K562 (cell line): ENCODE results near the gene HSP90AA1. TPM values are rescaled to one million over a fixed set of nuclear protein-coding genes. Genes with fewer than 3 reads are reported as not detected.

Source experiments
- ATAC-seq: fragments of 200-7000 bp; cut with Tn5 transposase; 3 replicates; pipeline ENCODE4 v1.9.1; 2020; ENCODE audit warnings: moderate library complexity
- BruUV-seq: library from RNA; stranded (reverse); fragments of 400-500 nt; replicated peaks from 2 replicates; lab custom pipeline; 2021; lab: Mats Ljungman, UMichigan
- CTCF ChIA-PET: fragments of 300-600 bp; formaldehyde crosslinking; extraction: SDS; loops from one replicate; lab custom pipeline; 2021; ENCODE audit warnings: low intra/inter-chr PET ratio; lab: Yijun Ruan, JAX
- POLR2A ChIA-PET: fragments of 300-600, 350-650 bp; sonication (Branson Sonifier 250); formaldehyde crosslinking; extraction: SDS; loops from one replicate; lab custom pipeline; 2021; ENCODE audit warnings: antibody characterized with exemption, inconsistent platforms; lab: Yijun Ruan, JAX
- DNase-seq, 4 experiments: peaks; one replicate each; pipeline versions ENCODE4 v3.0.0 to v3.0.0-alpha.2; 2011 to 2018; ENCODE audit warnings: low spot score in 3 of 4, mixed read lengths in 3 of 4; ENCODE audit errors: extremely low read depth in 1 of 4
- FAIRE-seq: peaks from 2 replicates; lab custom pipeline; 2011; peaks lifted over from hg19 to GRCh38; lab: Jason Lieb, UNC
- H2AFZ ChIP-seq: 2 replicates; pipeline ENCODE4 v1.6.0; 2011; ENCODE audit warnings: low read depth, low read length, control low read depth, inconsistent platforms
- H3K27ac ChIP-seq: fragments of 200-600 bp; 3 replicates; pipeline ENCODE4 v1.8.0; 2011; ENCODE audit warnings: low read depth, mild to moderate bottlenecking, control low read depth, inconsistent platforms, low read length, moderate library complexity, mixed read lengths; ENCODE audit errors: extremely low read depth
- H3K27me3 ChIP-seq, 2 experiments: fragments of 300-600 bp in 1 of 2; 2 replicates in 1 of 2; 3 replicates in 1 of 2; pipeline versions ENCODE4 v1.6.0 to v1.8.0; 2011; ENCODE audit warnings: inconsistent platforms in 2 of 2, low read length in 2 of 2, mild to moderate bottlenecking in 1 of 2, mixed read lengths in 1 of 2, moderate library complexity in 1 of 2; ENCODE audit not compliant: control insufficient read depth in 2 of 2, insufficient read depth in 2 of 2
- H3K36me3 ChIP-seq: fragments of 300-600 bp; 3 replicates; pipeline ENCODE4 v1.8.0; 2011; ENCODE audit warnings: mild to moderate bottlenecking, low read length, inconsistent platforms; ENCODE audit not compliant: control insufficient read depth, insufficient read depth
- H3K4me1 ChIP-seq, 2 experiments: fragments of 200-600 bp in 1 of 2; replicated peaks in 1 of 2; 2 replicates in 1 of 2; 3 replicates in 1 of 2; pipeline versions ENCODE4 v1.5.1 to v1.8.0; 2011; ENCODE audit warnings: inconsistent platforms in 2 of 2, low read length in 2 of 2, mild to moderate bottlenecking in 1 of 2, mixed read lengths in 1 of 2, moderate library complexity in 1 of 2; ENCODE audit not compliant: control insufficient read depth in 2 of 2, insufficient read depth in 2 of 2
- H3K4me2 ChIP-seq: 2 replicates; pipeline ENCODE4 v1.6.1; 2011; ENCODE audit warnings: low read length, control low read depth, inconsistent platforms, mixed read lengths; ENCODE audit not compliant: insufficient read depth
- H3K4me3 ChIP-seq: fragments of 200-600 bp; sonication (generic), shearing (Covaris generic); 2 replicates; pipeline ENCODE4 v1.5.1; 2016; ENCODE audit warnings: control low read depth, inconsistent platforms
- H3K79me2 ChIP-seq: fragments of 200-600 bp; 3 replicates; pipeline ENCODE4 v1.8.0; 2011; ENCODE audit warnings: low read length, inconsistent platforms; ENCODE audit not compliant: control insufficient read depth, insufficient read depth
- H3K9ac ChIP-seq, 2 experiments: 2 replicates each; pipeline versions ENCODE4 v1.6.0 to v1.6.1; 2011; ENCODE audit warnings: low read depth in 2 of 2, low read length in 2 of 2, control low read depth in 1 of 2, inconsistent platforms in 1 of 2, mild to moderate bottlenecking in 1 of 2, mixed read lengths in 1 of 2; ENCODE audit not compliant: insufficient read depth in 1 of 2
- H3K9me1 ChIP-seq: one replicate; pipeline ENCODE4 v1.6.0; 2011; ENCODE audit warnings: inconsistent platforms, mild to moderate bottlenecking, low read length, moderate library complexity; ENCODE audit not compliant: control insufficient read depth, insufficient read depth
- H3K9me3 ChIP-seq: replicated peaks from 2 replicates; pipeline ENCODE4 v1.5.1; 2011; ENCODE audit warnings: low read depth, low read length, inconsistent platforms; ENCODE audit not compliant: control insufficient read depth, insufficient read depth
- H4K20me1 ChIP-seq: replicated peaks from 2 replicates; pipeline ENCODE4 v1.6.1; 2011; ENCODE audit warnings: low read length, inconsistent platforms, mixed read lengths; ENCODE audit not compliant: control insufficient read depth, insufficient read depth
- CHD1 ChIP-seq: fragments of 200-600 bp; sonication (generic); IDR thresholded peaks from one replicate; pipeline ENCODE4 v1.6.1; 2012; ENCODE audit warnings: mild to moderate bottlenecking, moderate library complexity, low read length, inconsistent platforms
- CLOCK ChIP-seq: fragments of 250-450 bp; sonication (Bioruptor Pico); IDR thresholded peaks from 2 replicates; pipeline ENCODE4 v1.4.0; 2020; ENCODE audit warnings: mild to moderate bottlenecking, moderate library complexity, borderline replicate concordance
- NCOA4 ChIP-seq: fragments of 450-650 bp; IDR thresholded peaks from 2 replicates; pipeline ENCODE4 v1.6.1; 2018; ENCODE audit warnings: mild to moderate bottlenecking; ENCODE audit not compliant: partially characterized antibody
- SP1 ChIP-seq: sonication (generic); formaldehyde crosslinking; IDR thresholded peaks from 2 replicates; pipeline ENCODE4 v1.8.1; 2022; ENCODE audit warnings: mild to moderate bottlenecking, missing genetic modification reagents
- TARDBP ChIP-seq: fragments of 450-650 bp; IDR thresholded peaks from 2 replicates; pipeline ENCODE4 v1.6.1; 2016
- VEZF1 ChIP-seq: fragments of 200-800 bp; sonication (Bioruptor generic); IDR thresholded peaks from 2 replicates; pipeline ENCODE4 v1.6.1; 2017; ENCODE audit warnings: missing genetic modification characterization, missing compliant biosample characterization
- ZBTB26 ChIP-seq: fragments of 450-650 bp; formaldehyde crosslinking; IDR thresholded peaks from 2 replicates; pipeline ENCODE4 v1.4.0; 2022; ENCODE audit warnings: missing genetic modification characterization
- ZC3H11A ChIP-seq: IDR thresholded peaks from 2 replicates; pipeline ENCODE4 v1.6.1; 2012; ENCODE audit warnings: low read depth, low read length, improper control_type of control experiment
- ZKSCAN8 ChIP-seq: fragments of 200-800 bp; sonication (Bioruptor generic); IDR thresholded peaks from 2 replicates; pipeline ENCODE4 v1.6.1; 2016; ENCODE audit warnings: missing genetic modification characterization, missing compliant biosample characterization
- WGBS: fragments of 100-300 bp; shearing (Covaris generic); methylation state at CpG from one replicate; pipeline ENCODE4 v1.1.6; 2016; ENCODE audit warnings: low coverage, mixed read lengths; ENCODE audit not compliant: insufficient coverage; ENCODE audit errors: missing lambda C conversion rate; 5-methylcytosine and 5-hydroxymethylcytosine counted together
- in situ Hi-C: fragments of 300-500 bp; cut with MboI; formaldehyde crosslinking; loops from 4 replicates; pipeline ENCODE4 v1.15.0; 2018; ENCODE audit warnings: inconsistent platforms, mixed read lengths
- intact Hi-C: fragments of 100-400 bp; cut with micrococcal nuclease; formaldehyde crosslinking; loops from 2 replicates; pipeline ENCODE4 v1.14.2; 2022
- polyA plus RNA-seq, 8 experiments: library from polyadenylated mRNA; depleted of rRNA in 4 of 8; stranded (reverse) in 5 of 8; unstranded in 3 of 8; fragments of >200 nt; fragmentation: Nextera tagmentation in 2 of 8; fragmentation: Illumina TruSeq in 1 of 8; extraction: Ambion mirVana in 2 of 8; extraction: Trizol in 1 of 8; gene quantifications; 2 replicates each; pipeline versions ENCODE4 v1.2.1 to v1.2.3, GENCODE V29; 2011 to 2014; ENCODE audit warnings: inconsistent platforms in 1 of 8, missing spikeins in 1 of 8
- total RNA-seq, 7 experiments: library from RNA; depleted of rRNA in 6 of 7; stranded (reverse); fragments of >200 nt in 6 of 7; fragmentation: Illumina TruSeq in 2 of 7; extraction: Trizol in 2 of 7; gene quantifications; 2 replicates each; pipeline versions ENCODE4 v1.2.1 to v1.2.3, GENCODE V29; 2011 to 2021; ENCODE audit warnings: low replicate concordance in 1 of 7

The HSP90AA1 gene
- total and polyA plus RNA-seq, 9 of the 15 experiments (the other 6 are each of a cell fraction or from before 2014, with no cell fraction given): 377 to 1,731 (median 879) TPM

- TF ChIP-seq ZBTB26 (CRISPR knock-in tag) (no peak), SP1 (CRISPR knock-in tag) (peak; percentile 65; the same call in 1 of the 2 replicates)
Measured at GRCh38 chr14:102046337-102047278, 40.2 kb downstream of the HSP90AA1 start (continued).

GRCh38 chr14:102044566-102044965, 42.3 kb downstream of the HSP90AA1 start:
- H3K4me3 ChIP-seq: no peak overlapping the region
- no peak overlapping the region for H3K27ac ChIP-seq
- POLR2A ChIA-PET: interaction anchor here (1.4 kb wide), 1 partner anchor 14 kb away, joined by 3 read pairs; no protein-coding TSS in a partner anchor
- BruUV-seq: no TSS peak
- H3K4me2 ChIP-seq: no peak overlapping the region
- TF ChIP-seq ZKSCAN8 (CRISPR knock-in tag) (no peak), ZC3H11A (no peak), CLOCK (CRISPR knock-in tag) (no peak), CHD1 (no peak), NCOA4 (no peak), VEZF1 (CRISPR knock-in tag) (no peak), TARDBP (no peak)
- TF ChIP-seq, all 486 proteins: peak for 0
- no peaks in the 10 kb centered on the region for H3K9me1 ChIP-seq
- FAIRE-seq (no peak), ATAC-seq (no peak), DNase-seq (no peak)
- intact Hi-C loops: no loop called here
- in situ Hi-C loops: no loop called here
- no peaks in the 10 kb centered on the region for H3K79me2 ChIP-seq
- no peaks in the 10 kb centered on the region for H3K27me3 ChIP-seq
- peaks cover 0 to 11% of the 10 kb centered on the region in 2 experiments; a peak in 2 of 5 replicates for H3K4me1 ChIP-seq
- WGBS: 79% methylated on average over 5 of the region's 13 CpGs
- CTCF ChIA-PET: no interaction called here
- no peak overlapping the region for H2AFZ ChIP-seq
- 0 out of 4 replicates have a peak overlapping the region, but pooled peaks of 1 of the 2 experiments have one; percentile 17 for H3K9ac ChIP-seq
- H3K36me3 ChIP-seq: peaks cover 82% of the 10 kb centered on the region
- no peaks in the 10 kb centered on the region for H3K9me3 ChIP-seq
- no peaks in the 10 kb centered on the region for H4K20me1 ChIP-seq
